Measurements from ENCODE around the gene RPL35. TPM values are rescaled to one million over a fixed set of nuclear protein-coding genes. Genes with fewer than 3 reads are reported as not detected.

RPL35 gene
- total and polyA plus RNA-seq, 2 experiments from 2014 or later, result 1,202 to 4,143 TPM

DNA sequence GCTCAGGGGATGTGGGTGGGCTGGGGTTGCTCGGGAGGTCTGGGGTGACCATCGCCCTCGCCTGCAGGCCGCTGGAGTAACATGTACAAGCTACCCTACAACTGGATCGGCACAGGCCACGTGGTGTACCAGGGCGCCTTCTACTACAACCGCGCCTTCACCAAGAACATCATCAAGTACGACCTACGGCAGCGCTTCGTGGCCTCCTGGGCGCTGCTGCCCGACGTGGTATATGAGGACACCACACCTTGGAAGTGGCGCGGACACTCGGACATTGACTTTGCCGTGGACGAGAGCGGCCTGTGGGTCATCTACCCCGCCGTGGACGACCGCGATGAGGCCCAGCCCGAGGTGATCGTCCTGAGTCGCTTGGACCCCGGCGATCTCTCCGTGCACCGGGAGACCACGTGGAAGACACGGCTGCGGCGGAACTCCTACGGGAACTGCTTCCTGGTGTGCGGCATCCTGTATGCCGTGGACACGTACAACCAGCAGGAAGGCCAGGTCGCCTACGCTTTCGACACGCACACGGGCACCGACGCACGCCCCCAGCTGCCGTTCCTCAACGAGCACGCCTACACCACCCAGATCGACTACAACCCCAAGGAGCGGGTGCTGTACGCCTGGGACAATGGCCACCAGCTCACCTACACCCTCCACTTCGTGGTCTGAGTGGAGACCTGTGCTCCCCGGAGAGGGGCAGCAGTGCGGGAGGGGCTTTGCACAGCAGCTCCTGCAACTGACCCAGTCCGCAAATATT lies 51.8 kb downstream of the RPL35 start:
- 0 out of 2 replicates have a peak, but pooled peaks cover 8% of the 10 kb centered on the region for H3F3A ChIP-seq (replicated peaks; ENCODE audit: low read depth)
- no peaks in the 10 kb centered on the region for H3K36me3 ChIP-seq (ENCODE audit: insufficient read depth)
- peak overlapping the region; percentile 94; the same call in 1 of the 2 replicates for H2AFZ ChIP-seq
- ATAC-seq (no peak), DNase-seq (ENCODE audit: low spot score) (no peak)
- H3K4me3 ChIP-seq, result no peak overlapping the region
- Mint-ChIP-seq H3K4me1 (peaks cover 34% of the 10 kb centered on the region), H3K27me3 (ENCODE audit: insufficient read depth, low read depth, poor library complexity) (peaks cover 6% of the 10 kb centered on the region), H3K36me3 (ENCODE audit: low read depth) (no peaks in the 10 kb centered on the region; the same call in 2 of the 3 replicates), H3K9me3 (no peaks in the 10 kb centered on the region), H3K27ac (no peak overlapping the region; the same call in 1 of the 2 replicates), H3K4me3 (no peak overlapping the region; the same call in 2 of the 3 replicates)
- no peak for TF ChIP-seq EZH2 (IDR thresholded peaks at IDR 0.05; ENCODE audit: low read depth, unreplicated experiment)
- TF ChIP-seq ZNF331 (CRISPR knock-in tag; IDR thresholded peaks at IDR 0.05; ENCODE audit: low read depth), result no peak
- no peak for TF ChIP-seq EZH2phosphoT487 (IDR thresholded peaks at IDR 0.05; ENCODE audit: unreplicated experiment)
- no peak for TF ChIP-seq CREB1 (CRISPR knock-in tag; IDR thresholded peaks at IDR 0.05; ENCODE audit: low read depth)
- no peaks in the 10 kb centered on the region for H3K9me2 ChIP-seq (ENCODE audit: insufficient read depth)
- no peak overlapping the region for H3K27ac ChIP-seq (ENCODE audit: low read depth)
- no peaks in the 10 kb centered on the region for H4K20me1 ChIP-seq (replicated peaks; ENCODE audit: insufficient read depth)
- H3K79me2 ChIP-seq (replicated peaks; ENCODE audit: insufficient read depth), result no peaks in the 10 kb centered on the region
- H3K27me3 ChIP-seq (ENCODE audit: insufficient read depth), result no peaks in the 10 kb centered on the region
- no peak overlapping the region for H3K4me2 ChIP-seq
- H3K4me1 ChIP-seq (ENCODE audit: insufficient read depth), result peaks cover 14% of the 10 kb centered on the region

GRCh38 chr9:124809211-124809610 lies 52.5 kb downstream of the RPL35 start:
- no peaks in the 10 kb centered on the region; the same call in 2 of the 3 replicates for H3K36me3 Mint-ChIP-seq (ENCODE audit: low read depth)
- DNase-seq (ENCODE audit: low spot score) (no peak), ATAC-seq (no peak)
- H3K79me2 ChIP-seq (replicated peaks; ENCODE audit: insufficient read depth), result no peaks in the 10 kb centered on the region
- no peak overlapping the region for H3K4me2 ChIP-seq
- 0 out of 2 replicates have a peak, but pooled peaks cover 8% of the 10 kb centered on the region for H3F3A ChIP-seq (replicated peaks; ENCODE audit: low read depth)
- no peaks in the 10 kb centered on the region for H3K27me3 ChIP-seq (ENCODE audit: insufficient read depth)
- TF ChIP-seq JUNB (IDR thresholded peaks at IDR 0.05; ENCODE audit: unreplicated experiment), result no peak
- H3K9me2 ChIP-seq (ENCODE audit: insufficient read depth), result no peaks in the 10 kb centered on the region
- H3K27me3 Mint-ChIP-seq (ENCODE audit: insufficient read depth, low read depth, poor library complexity), result peaks cover 8% of the 10 kb centered on the region
- H3K4me3 ChIP-seq, result no peak overlapping the region
- H3K4me1 ChIP-seq (ENCODE audit: insufficient read depth), result peaks cover 14% of the 10 kb centered on the region
- H3K27ac Mint-ChIP-seq, result no peak overlapping the region
- peaks cover 34% of the 10 kb centered on the region for H3K4me1 Mint-ChIP-seq
- H3K9me3 Mint-ChIP-seq, result no peaks in the 10 kb centered on the region
- H3K36me3 ChIP-seq (ENCODE audit: insufficient read depth), result no peaks in the 10 kb centered on the region
- H2AFZ ChIP-seq, result no peak overlapping the region
- H4K20me1 ChIP-seq (replicated peaks; ENCODE audit: insufficient read depth), result no peaks in the 10 kb centered on the region
- H3K4me3 Mint-ChIP-seq, result no peak overlapping the region
- no peak overlapping the region for H3K27ac ChIP-seq (ENCODE audit: low read depth)

DNA sequence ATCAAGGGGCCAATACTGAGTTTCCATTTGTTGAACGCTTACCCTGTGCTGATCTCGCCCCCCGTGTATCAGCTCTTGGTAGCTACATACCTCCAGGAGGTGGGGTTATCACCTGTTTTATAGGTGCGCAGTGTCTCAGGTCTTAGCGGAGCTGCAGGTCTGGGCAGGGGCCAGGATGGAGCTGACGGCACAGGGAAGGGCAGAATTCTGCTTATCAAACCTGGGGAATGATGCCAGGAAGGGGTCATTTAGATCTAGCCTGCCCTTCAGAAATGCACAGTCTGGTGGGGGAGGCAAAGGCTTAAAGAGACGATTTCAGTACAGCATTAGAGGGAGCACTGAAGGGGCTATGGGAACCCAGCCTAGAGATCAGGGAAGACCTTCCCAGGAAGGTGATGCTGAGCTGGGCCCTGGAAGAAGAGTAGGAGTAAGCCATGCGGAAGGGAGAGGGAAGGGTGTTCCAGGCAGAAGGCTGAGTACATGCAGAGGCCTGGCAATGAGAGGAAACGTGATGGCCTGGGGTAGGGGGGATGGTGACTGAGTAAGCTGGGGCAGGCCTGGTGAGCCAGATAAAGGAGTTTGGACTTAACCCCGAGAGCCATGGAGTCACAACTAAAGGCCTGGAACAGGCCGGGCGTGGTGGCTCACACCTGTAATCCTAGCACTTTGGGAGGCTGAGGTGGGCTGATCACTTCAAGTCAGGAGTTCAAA lies 53.4 kb downstream of the RPL35 start:
- no peak overlapping the region for H2AFZ ChIP-seq
- Mint-ChIP-seq H3K36me3 (ENCODE audit: low read depth) (no peaks in the 10 kb centered on the region; the same call in 2 of the 3 replicates), H3K4me3 (no peak overlapping the region), H3K27ac (peak overlapping the region; percentile 6; the same call in 1 of the 2 replicates), H3K4me1 (peaks cover 33% of the 10 kb centered on the region), H3K27me3 (ENCODE audit: insufficient read depth, low read depth, poor library complexity) (peaks cover 8% of the 10 kb centered on the region), H3K9me3 (no peaks in the 10 kb centered on the region)
- H3F3A ChIP-seq (replicated peaks; ENCODE audit: low read depth), result 0 out of 2 replicates have a peak, but pooled peaks cover 7% of the 10 kb centered on the region
- H3K79me2 ChIP-seq (replicated peaks; ENCODE audit: insufficient read depth), result no peaks in the 10 kb centered on the region
- no peak overlapping the region for H3K4me2 ChIP-seq
- no peak for DNase-seq (ENCODE audit: low spot score)
- H3K27ac ChIP-seq (ENCODE audit: low read depth), result no peak overlapping the region
- no peaks in the 10 kb centered on the region for H3K27me3 ChIP-seq (ENCODE audit: insufficient read depth)
- no peak overlapping the region for H3K4me3 ChIP-seq
- H3K36me3 ChIP-seq (ENCODE audit: insufficient read depth), result no peaks in the 10 kb centered on the region
- TF ChIP-seq CTCF (conservative IDR thresholded peaks at IDR 0.05; ENCODE audit: low read depth in 2 of 2) (no peak), POLR2AphosphoS5 (IDR thresholded peaks at IDR 0.05; ENCODE audit: low read depth) (no peak), JUNB (IDR thresholded peaks at IDR 0.05; ENCODE audit: unreplicated experiment) (no peak), EZH2phosphoT487 (IDR thresholded peaks at IDR 0.05; ENCODE audit: unreplicated experiment) (no peak), ZNF331 (CRISPR knock-in tag; IDR thresholded peaks at IDR 0.05; ENCODE audit: low read depth) (no peak)
- H4K20me1 ChIP-seq (replicated peaks; ENCODE audit: insufficient read depth), result no peaks in the 10 kb centered on the region
- no peaks in the 10 kb centered on the region for H3K9me2 ChIP-seq (ENCODE audit: insufficient read depth)
- no peak for ATAC-seq
- peaks cover 14% of the 10 kb centered on the region for H3K4me1 ChIP-seq (ENCODE audit: insufficient read depth)

Measured in GM23338 (cell line).